GM12873 (cell line): Measurements from ENCODE around the gene TMEM176B.

ENCODE experiments used
- TF ChIP-seq, protein P1 (sequence below): IDR thresholded peaks from 2 replicates; pipeline ENCODE4 v1.5.1; 2012; ENCODE audit warnings: low read depth, mild to moderate bottlenecking, moderate library complexity, low read length, control low read depth; ENCODE audit not compliant: insufficient read depth; ENCODE audit errors: missing control alignments

Gene TMEM176B

DNA sequence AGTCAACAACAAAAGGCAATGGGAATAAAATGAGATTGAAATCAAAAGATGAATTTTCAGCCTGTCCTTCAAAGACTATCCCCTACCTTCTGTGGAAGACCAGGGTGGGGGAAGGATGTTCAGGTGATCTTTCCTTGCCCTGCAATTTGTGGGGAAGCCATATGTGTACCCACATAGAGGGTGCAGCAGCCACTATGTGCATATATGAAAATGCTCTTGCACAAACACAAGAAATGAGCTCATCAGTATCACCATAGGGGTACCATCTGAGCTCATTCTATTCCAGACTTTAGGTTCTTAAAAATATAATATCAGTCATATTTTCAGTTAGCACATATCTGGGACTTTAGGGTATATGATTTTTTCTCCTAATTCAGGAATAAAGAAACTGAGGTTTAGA lies 45.2 kb downstream of the TMEM176B start:
- TF ChIP-seq, protein P1, sequence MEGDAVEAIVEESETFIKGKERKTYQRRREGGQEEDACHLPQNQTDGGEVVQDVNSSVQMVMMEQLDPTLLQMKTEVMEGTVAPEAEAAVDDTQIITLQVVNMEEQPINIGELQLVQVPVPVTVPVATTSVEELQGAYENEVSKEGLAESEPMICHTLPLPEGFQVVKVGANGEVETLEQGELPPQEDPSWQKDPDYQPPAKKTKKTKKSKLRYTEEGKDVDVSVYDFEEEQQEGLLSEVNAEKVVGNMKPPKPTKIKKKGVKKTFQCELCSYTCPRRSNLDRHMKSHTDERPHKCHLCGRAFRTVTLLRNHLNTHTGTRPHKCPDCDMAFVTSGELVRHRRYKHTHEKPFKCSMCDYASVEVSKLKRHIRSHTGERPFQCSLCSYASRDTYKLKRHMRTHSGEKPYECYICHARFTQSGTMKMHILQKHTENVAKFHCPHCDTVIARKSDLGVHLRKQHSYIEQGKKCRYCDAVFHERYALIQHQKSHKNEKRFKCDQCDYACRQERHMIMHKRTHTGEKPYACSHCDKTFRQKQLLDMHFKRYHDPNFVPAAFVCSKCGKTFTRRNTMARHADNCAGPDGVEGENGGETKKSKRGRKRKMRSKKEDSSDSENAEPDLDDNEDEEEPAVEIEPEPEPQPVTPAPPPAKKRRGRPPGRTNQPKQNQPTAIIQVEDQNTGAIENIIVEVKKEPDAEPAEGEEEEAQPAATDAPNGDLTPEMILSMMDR = no peak

DNA sequence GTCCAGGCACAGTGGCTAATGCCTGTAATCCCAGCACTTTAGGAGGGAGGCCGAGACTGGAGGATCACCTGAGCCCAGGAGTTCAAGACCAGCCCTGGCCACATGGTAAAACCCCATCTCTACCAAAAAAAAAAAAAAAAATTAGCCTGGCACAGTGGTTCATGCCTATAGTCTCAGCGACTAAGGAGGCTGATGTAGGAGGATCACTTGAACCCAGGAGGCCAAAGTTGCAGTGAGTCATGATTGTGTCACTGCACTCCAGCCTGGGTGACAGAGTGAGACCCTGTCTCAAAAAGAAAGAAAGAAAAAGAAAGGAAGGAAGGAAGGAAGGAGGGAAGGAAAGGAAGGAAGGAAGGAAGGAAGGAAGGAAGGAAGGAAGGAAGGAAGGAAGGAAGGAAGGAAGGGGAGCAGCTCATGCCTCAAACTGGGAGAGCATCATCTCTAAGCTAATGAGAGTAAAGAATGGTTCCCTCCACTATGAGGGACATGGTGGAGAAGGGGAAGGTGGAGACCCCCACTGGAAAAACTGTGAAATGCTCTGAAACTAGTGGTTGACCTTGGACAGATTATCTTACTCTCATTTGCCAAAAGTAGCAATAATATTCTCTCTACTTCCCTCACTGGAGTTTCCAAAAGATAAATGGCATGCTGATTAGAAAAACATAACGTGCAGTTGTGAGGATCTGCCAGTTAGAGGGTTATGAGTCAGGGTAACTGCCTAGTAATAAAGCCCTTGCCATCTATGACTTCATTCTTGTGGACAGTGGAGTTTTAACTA lies 46.1 kb downstream of the TMEM176B start:
- TF ChIP-seq, protein P1 = peak; percentile 63

DNA sequence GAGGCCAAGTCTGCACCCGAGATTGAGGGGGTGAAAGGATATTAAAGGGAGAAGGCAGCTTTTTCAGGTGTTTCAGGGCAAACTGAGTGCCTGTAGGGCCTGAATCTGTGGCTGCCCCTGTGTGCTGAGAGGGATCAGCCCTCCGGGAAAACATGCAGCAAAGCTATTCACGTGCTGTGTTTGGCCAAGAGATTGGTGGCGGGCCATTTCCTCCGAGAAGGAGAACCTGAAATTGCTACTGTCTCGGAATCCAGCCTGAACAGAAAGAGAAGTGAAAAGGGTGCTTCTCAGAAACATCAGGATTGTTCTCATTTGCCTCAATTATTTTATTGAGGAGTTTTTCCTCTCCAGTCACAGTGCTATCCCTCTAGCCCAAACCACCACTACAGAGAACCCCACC lies 46.9 kb downstream of the TMEM176B start:
- TF ChIP-seq, protein P1 = no peak

DNA sequence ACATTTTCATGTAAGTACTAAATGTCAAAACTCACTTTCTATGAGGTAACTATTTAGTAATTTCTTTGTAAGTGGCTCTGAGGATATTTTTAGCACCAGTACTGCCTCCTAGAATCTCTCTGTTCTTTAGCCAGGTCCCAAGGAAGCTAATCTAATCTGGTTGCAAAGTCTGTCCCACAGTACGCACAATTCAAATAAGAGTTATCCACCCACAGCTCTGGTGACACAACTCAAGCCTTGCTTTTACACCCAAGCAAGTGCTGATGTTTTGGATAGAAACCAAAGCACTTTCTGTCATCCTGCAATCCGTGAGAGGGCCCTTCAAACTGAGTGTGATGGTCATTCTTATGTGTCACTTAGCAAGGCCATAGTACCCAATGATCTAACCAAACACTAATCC lies 48.5 kb downstream of the TMEM176B start:
- TF ChIP-seq, protein P1 = no peak

DNA sequence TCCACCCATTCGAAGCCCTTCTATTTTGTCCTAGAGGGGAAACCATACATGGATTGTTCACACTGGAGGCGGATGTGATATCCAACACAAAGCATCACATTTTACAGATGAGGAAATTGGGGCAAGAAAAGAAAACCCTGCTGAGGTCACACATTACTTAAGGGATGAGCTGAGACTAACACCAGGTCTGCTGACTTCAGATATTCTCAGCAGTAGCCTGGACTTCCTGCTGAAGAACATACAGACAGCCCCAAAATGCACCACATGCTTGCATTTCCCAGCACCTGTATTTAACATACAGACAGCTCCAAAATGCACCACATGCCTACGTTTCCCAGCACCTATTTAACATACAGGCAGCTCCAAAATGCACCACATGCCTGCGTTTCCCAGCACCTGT lies 51.8 kb downstream of the TMEM176B start:
- TF ChIP-seq, protein P1 = no peak

DNA sequence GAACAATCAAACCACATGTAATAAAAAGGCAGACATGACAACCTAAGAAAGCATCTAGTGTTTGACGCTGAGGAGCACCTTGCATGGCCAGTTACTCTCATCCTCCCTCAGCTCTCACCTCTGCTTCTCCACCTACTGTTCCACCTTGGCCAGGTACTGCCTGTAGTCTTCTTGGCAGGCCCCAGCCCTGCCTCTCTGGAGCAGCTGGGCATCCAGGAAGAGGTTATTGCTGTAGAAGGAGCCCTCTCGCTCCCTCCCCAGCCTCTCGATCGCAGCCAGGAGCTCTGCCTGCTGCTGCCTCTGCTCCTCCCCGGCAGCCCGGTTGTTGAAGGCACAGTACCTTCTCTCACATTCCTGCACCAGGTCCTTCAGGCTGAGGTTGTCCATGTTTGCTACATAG lies 53.2 kb downstream of the TMEM176B start:
- TF ChIP-seq, protein P1 = no peak

DNA sequence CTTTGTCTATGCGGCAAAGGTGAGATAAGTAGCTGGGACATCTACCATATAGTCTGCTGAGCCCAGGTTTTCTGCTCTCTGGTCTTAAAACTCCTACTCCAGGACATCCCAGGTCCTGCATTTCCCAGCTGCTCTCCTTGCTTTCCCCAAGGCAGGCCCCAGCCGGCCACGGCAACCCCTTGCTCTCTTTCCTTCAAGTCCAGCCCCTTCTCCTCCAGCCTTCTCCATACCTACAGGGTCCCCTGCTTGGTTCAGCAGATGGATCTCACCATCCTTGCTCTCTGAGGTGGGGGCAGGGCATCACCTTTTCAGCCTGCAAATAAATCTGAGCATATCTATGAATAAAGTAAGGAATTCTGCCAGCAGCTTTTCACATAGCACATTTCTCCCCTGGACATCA lies 54.3 kb downstream of the TMEM176B start:
- TF ChIP-seq, protein P1 = no peak
